HL-60 (cell line): ENCODE measurements around the gene YIF1A.

Experiments
- CTCF ChIP-seq: IDR thresholded peaks from one replicate; pipeline ENCODE4 v1.5.1; 2011; ENCODE audit warnings: low read length, control low read depth, inconsistent platforms; ENCODE audit not compliant: insufficient read depth
- GABPA ChIP-seq: IDR thresholded peaks from 2 replicates; pipeline ENCODE4 v1.6.1; 2012; ENCODE audit warnings: low read depth
- POLR2AphosphoS5 ChIP-seq: IDR thresholded peaks from 2 replicates; pipeline ENCODE4 v1.6.1; 2012; ENCODE audit warnings: low read depth
- REST ChIP-seq: IDR thresholded peaks from 2 replicates; pipeline ENCODE4 v1.6.1; 2012; ENCODE audit warnings: low read depth; ENCODE audit not compliant: insufficient replicate concordance
- SPI1 ChIP-seq: IDR thresholded peaks from 2 replicates; pipeline ENCODE4 v1.6.1; 2012; ENCODE audit warnings: low read depth, mild to moderate bottlenecking, borderline replicate concordance

GRCh38 chr11:66259956-66260355 lies 29.0 kb downstream of the YIF1A start:
- TF ChIP-seq CTCF (no peak), GABPA (no peak), REST (no peak), POLR2AphosphoS5 (no peak), SPI1 (no peak)
